Activated CD8-positive, alpha-beta T cell treated with anti-CD3 and anti-CD28 coated beads for 36 hours (primary cell): ENCODE measurements around the gene DNAJB11. TPM values are rescaled to one million over a fixed set of nuclear protein-coding genes. Genes with fewer than 3 reads are reported as not detected.

Experiments used
- ATAC-seq: fragments of 200-7000 bp; cut with Tn5 transposase; one replicate; pipeline ENCODE4 v1.10.0; 2021; ENCODE audit warnings: mild to moderate bottlenecking, moderate library complexity
- CTCF ChIA-PET: fragments of 350-600 bp; sonication (Branson Sonifier 250); formaldehyde crosslinking; loops from one replicate; lab custom pipeline; 2021; ENCODE audit warnings: antibody characterized with exemption; lab: Charles Lee
- POLR2A ChIA-PET: fragments of 350-600 bp; sonication (Branson Sonifier 250); formaldehyde crosslinking; loops from one replicate; lab custom pipeline; 2021; ENCODE audit warnings: antibody characterized with exemption; lab: Charles Lee
- DNase-seq: peaks from one replicate; pipeline ENCODE4 v3.0.0-alpha.2; 2020
- H3K27ac Mint-ChIP-seq: one replicate; pipeline ENCODE4 v1.8.0; 2021; ENCODE audit warnings: mild to moderate bottlenecking, mixed read lengths
- H3K27me3 Mint-ChIP-seq: one replicate; pipeline ENCODE4 v1.8.0; 2021; ENCODE audit warnings: mixed read lengths
- H3K36me3 Mint-ChIP-seq: one replicate; pipeline ENCODE4 v1.8.0; 2021; ENCODE audit warnings: low read depth, mixed read lengths
- H3K4me1 Mint-ChIP-seq: one replicate; pipeline ENCODE4 v1.8.0; 2021; ENCODE audit warnings: low read depth, mixed read lengths
- H3K4me3 Mint-ChIP-seq: one replicate; pipeline ENCODE4 v1.8.0; 2021; ENCODE audit warnings: mild to moderate bottlenecking, moderate library complexity, mixed read lengths
- H3K9me3 Mint-ChIP-seq: one replicate; pipeline ENCODE4 v1.8.0; 2021; ENCODE audit warnings: mixed read lengths
- intact Hi-C: fragments of 100-400 bp; cut with micrococcal nuclease; formaldehyde crosslinking; loops from one replicate; pipeline ENCODE4 v1.10.0; 2022
- total RNA-seq, 2 experiments: library from RNA; stranded (reverse); gene quantifications; one replicate each; pipeline ENCODE4 v1.2.3, GENCODE V29; 2021
- TF ChIP-seq, protein P1 (sequence below): fragments of 200-600 bp; IDR thresholded peaks from one replicate; pipeline ENCODE4 v1.8.0; 2022; ENCODE audit warnings: antibody characterized with exemption, mild to moderate bottlenecking

The DNAJB11 gene
- total RNA-seq, 2 experiments from 2014 or later = 30.0 to 31.5 TPM

DNA sequence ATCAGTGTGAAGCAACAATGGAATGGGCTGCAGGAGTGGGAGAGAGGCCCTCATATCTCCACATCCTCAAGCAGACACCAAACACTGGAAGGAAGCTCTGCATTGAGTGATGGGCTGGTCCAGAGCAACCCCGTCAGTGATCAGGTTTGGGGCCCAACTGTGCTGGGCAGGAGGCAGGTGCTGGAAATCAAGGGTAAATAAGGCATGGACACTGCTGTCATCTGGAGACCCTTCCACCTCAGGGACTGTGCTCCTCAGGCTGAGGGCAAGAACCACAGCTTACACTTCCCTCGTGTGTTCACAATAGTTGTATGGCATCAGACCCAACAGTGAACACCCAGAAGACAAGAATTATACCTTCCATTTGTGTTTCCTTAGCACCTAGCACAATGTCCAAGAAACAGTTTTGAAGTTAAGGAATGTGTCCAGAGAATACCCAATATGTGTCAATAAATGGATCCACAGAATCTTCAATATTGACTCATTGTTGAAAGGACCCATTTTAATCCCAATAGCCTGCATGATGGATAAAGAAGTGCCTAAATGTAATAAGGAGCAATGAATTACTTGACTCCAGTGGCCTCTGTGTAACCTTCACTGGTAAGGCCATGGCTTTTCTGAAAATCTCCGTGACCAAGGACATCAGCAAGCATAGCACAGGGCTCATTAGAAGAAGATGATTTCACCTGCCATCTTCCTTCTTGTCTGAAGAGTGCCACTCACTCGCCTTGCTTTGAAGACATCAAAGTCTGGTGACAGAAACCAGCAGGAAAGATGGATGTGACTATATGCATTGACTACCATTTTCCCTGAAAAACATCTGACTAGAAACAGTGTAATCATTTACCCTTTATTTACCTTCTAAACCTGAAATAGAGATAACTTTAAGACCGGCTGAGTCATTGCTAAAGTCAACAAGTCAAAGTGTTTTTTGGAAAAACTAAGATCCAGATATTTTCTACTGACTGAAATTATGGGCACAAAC is 35.3 kb downstream of the DNAJB11 start:
- no peaks in the 10 kb centered on the region for H3K27me3 Mint-ChIP-seq
- intact Hi-C loops = no loop called here
- TF ChIP-seq, protein P1, sequence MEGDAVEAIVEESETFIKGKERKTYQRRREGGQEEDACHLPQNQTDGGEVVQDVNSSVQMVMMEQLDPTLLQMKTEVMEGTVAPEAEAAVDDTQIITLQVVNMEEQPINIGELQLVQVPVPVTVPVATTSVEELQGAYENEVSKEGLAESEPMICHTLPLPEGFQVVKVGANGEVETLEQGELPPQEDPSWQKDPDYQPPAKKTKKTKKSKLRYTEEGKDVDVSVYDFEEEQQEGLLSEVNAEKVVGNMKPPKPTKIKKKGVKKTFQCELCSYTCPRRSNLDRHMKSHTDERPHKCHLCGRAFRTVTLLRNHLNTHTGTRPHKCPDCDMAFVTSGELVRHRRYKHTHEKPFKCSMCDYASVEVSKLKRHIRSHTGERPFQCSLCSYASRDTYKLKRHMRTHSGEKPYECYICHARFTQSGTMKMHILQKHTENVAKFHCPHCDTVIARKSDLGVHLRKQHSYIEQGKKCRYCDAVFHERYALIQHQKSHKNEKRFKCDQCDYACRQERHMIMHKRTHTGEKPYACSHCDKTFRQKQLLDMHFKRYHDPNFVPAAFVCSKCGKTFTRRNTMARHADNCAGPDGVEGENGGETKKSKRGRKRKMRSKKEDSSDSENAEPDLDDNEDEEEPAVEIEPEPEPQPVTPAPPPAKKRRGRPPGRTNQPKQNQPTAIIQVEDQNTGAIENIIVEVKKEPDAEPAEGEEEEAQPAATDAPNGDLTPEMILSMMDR = no peak
- H3K4me3 Mint-ChIP-seq = no peak overlapping the region
- DNase-seq (no peak), ATAC-seq (no peak)
- H3K9me3 Mint-ChIP-seq = no peaks in the 10 kb centered on the region
- no peaks in the 10 kb centered on the region for H3K36me3 Mint-ChIP-seq
- no peaks in the 10 kb centered on the region for H3K4me1 Mint-ChIP-seq
- H3K27ac Mint-ChIP-seq = no peak overlapping the region
- ChIA-PET CTCF (interaction anchor here (1.1 to 17.4 kb wide), 2 partner anchors 10 to 216 kb away, joined by 4 to 185 read pairs; no protein-coding TSS in a partner anchor), POLR2A (interaction anchor here (1.0 kb wide), 1 partner anchor 11 kb away, joined by 3 read pairs; no protein-coding TSS in a partner anchor)

DNA sequence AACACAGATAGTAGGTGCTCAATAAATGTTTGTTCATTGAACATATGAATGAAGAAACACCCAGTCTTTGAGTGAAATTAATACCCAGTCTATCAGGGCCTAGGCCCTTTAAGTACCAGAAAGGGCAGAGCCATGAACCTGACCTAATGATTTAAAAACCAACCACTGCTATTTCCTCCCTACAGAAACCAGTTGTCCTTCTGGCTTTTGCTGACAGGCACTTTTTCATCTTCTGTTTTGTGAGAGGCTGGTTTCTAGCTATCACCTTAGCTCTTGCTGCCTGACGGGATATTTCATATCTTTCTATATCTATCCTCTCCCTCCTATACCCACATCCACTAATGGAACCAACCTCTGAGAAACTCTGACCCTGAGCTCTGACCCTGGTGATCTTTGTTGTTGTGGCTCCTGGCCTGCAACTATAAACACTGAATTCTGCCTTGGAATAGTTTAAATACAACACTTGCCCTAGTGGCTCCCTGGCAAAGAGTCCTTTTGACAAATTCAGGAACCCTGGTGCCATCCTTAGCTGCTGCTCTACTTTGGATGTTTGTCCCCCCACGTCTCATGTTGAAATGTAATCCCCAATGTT is 38.2 kb downstream of the DNAJB11 start:
- Mint-ChIP-seq H3K27me3 (peaks cover 7% of the 10 kb centered on the region), H3K4me3 (no peak overlapping the region), H3K9me3 (no peaks in the 10 kb centered on the region), H3K4me1 (no peaks in the 10 kb centered on the region), H3K27ac (no peak overlapping the region), H3K36me3 (no peaks in the 10 kb centered on the region)
- CTCF ChIA-PET = interaction anchor here (0.9 to 2.2 kb wide), 5 partner anchors 8 to 665 kb away, joined by 3 to 12 read pairs (median 4); no protein-coding TSS in a partner anchor
- DNase-seq (no peak), ATAC-seq (no peak)
- POLR2A ChIA-PET = interaction anchor here (1.0 to 1.5 kb wide), 4 partner anchors 17 to 175 kb away, joined by 3 to 5 read pairs (median 4); partner anchors contain the start of gene EIF4A2
- TF ChIP-seq, protein P1 = no peak
- intact Hi-C loops = no loop called here

DNA sequence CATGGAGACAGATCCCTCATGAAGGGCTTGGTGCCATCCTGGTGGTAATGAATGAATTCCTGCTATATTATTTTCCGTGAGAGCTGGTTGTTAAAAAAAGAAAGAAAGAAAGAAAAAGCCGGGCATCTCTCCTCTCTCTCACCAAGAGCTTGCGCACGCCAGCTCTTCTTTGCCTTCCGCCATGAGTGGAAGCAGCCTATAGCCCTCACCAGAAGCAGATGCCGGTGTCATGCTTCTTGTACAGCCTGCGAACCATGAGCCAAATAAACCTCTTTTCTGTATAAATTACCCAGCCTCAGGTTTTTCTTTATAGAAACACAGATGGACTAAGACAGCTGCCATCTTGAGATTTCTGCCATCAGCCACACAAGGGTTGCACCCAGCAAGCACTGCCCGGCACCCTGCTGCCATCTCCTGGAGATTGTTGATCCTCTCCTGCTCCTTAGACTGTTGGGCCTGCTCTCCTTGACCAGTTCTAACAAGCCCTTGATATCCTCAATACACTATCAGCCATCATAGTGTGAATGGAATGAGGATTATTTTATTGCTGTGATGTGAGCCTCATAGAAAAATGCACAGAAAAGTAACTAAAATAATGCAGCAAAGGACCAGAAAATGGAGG is 38.8 kb downstream of the DNAJB11 start:
- no peak overlapping the region for H3K4me3 Mint-ChIP-seq
- peaks cover 1% of the 10 kb centered on the region for H3K4me1 Mint-ChIP-seq
- DNase-seq (peak; percentile 23), ATAC-seq (no peak)
- TF ChIP-seq, protein P1 = no peak
- intact Hi-C loops = no loop called here
- H3K9me3 Mint-ChIP-seq = no peaks in the 10 kb centered on the region
- no peak overlapping the region for H3K27ac Mint-ChIP-seq
- ChIA-PET CTCF (interaction anchor here (0.7 to 2.2 kb wide), 7 partner anchors 7 to 666 kb away, joined by 3 to 12 read pairs (median 4); no protein-coding TSS in a partner anchor), POLR2A (interaction anchor here (1.1 to 1.5 kb wide), 2 partner anchors 19 to 174 kb away, joined by 3 to 4 read pairs; partner anchors contain the start of gene EIF4A2)
- H3K36me3 Mint-ChIP-seq = no peaks in the 10 kb centered on the region
- peaks cover 8% of the 10 kb centered on the region for H3K27me3 Mint-ChIP-seq

DNA sequence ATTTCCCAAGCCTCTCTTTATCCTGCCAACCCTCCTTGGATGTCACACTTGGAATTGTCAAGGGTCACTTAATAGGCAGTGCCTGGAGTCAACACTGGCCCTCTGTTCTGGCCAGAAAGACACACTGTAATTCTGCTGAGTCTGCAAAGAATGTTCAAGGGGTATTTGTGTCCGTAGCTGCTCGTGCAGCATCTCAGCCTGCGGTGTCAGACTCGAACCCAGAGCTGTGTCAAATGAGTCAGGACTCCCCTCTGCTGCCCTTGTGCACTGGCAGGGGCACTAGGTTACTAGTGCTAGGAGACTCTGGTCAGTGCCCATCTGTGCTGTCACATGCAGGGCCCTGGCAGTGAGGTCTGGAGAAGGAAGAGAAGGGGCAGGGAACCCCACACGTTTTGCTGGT is 41.5 kb downstream of the DNAJB11 start:
- H3K4me1 Mint-ChIP-seq = peaks cover 18% of the 10 kb centered on the region
- ATAC-seq (no peak), DNase-seq (no peak)
- CTCF ChIA-PET = interaction anchor here (0.6 to 1.4 kb wide), 4 partner anchors 21 to 629 kb away, joined by 3 read pairs; no protein-coding TSS in a partner anchor
- H3K27me3 Mint-ChIP-seq = peaks cover 15% of the 10 kb centered on the region
- intact Hi-C loops = no loop called here
- H3K4me3 Mint-ChIP-seq = no peak overlapping the region
- POLR2A ChIA-PET = interaction anchor here (7.2 kb wide), 1 partner anchor 172 kb away, joined by 65 read pairs; the partner anchor contains the start of gene EIF4A2
- no peaks in the 10 kb centered on the region for H3K9me3 Mint-ChIP-seq
- H3K27ac Mint-ChIP-seq = no peak overlapping the region
- TF ChIP-seq, protein P1 = no peak
- no peaks in the 10 kb centered on the region for H3K36me3 Mint-ChIP-seq
